Neutrophil (primary cell): ENCODE measurements around the gene YWHAQ.

Experiments
- H3K27ac ChIP-seq: fragments of 200-600 bp; sonication (generic); 2 replicates; pipeline ENCODE4 v1.5.1; 2016; ENCODE audit warnings: mild to moderate bottlenecking, moderate library complexity
- H3K27me3 ChIP-seq: fragments of 200-600 bp; sonication (generic); 2 replicates; pipeline ENCODE4 v1.6.0; 2016; ENCODE audit warnings: mild to moderate bottlenecking
- H3K36me3 ChIP-seq: fragments of 200-600 bp; sonication (generic); 2 replicates; pipeline ENCODE4 v1.5.1; 2017
- H3K4me1 ChIP-seq, 2 experiments: fragments of 200-600 bp in 1 of 2; sonication (generic) in 1 of 2; 1 replicate in 1 of 2; 2 replicates in 1 of 2; pipeline versions ENCODE4 v1.5.1 to v1.6.1; 2013 to 2016; ENCODE audit warnings: low read depth in 1 of 2, low read length in 1 of 2, mild to moderate bottlenecking in 1 of 2, moderate library complexity in 1 of 2; ENCODE audit not compliant: control insufficient read depth in 1 of 2, insufficient read depth in 1 of 2
- H3K4me3 ChIP-seq, 2 experiments: fragments of 200-600 bp in 1 of 2; sonication (generic) in 1 of 2; 1 replicate in 1 of 2; 2 replicates in 1 of 2; pipeline ENCODE4 v1.5.1; 2013 to 2016; ENCODE audit warnings: low read depth in 1 of 2, low read length in 1 of 2, mild to moderate bottlenecking in 1 of 2, moderate library complexity in 1 of 2
- H3K9me3 ChIP-seq: fragments of 200-600 bp; sonication (generic); 2 replicates; pipeline ENCODE4 v1.5.1; 2016
- CTCF ChIP-seq: fragments of 200-600 bp; sonication (generic); IDR thresholded peaks from 2 replicates; pipeline ENCODE4 v1.5.1; 2016; ENCODE audit warnings: antibody characterized with exemption

YWHAQ gene

GRCh38 chr2:9573840-9574239 is 57.0 kb downstream of the YWHAQ start:
- Histone ChIP-seq H3K4me1 (no peaks in the 10 kb centered on the region), H3K27ac (no peak overlapping the region), H3K9me3 (no peaks in the 10 kb centered on the region), H3K36me3 (no peaks in the 10 kb centered on the region), H3K27me3 (no peaks in the 10 kb centered on the region), H3K4me3 (no peak overlapping the region)
- TF ChIP-seq CTCF, result no peak

- no peaks in the 10 kb centered on the region for H3K4me1 ChIP-seq
- H3K9me3 ChIP-seq, result no peaks in the 10 kb centered on the region
- TF ChIP-seq CTCF, result no peak
- H3K36me3 ChIP-seq, result no peaks in the 10 kb centered on the region
- H3K27me3 ChIP-seq, result no peaks in the 10 kb centered on the region
- H3K4me3 ChIP-seq, result no peak overlapping the region
- H3K27ac ChIP-seq, result no peak overlapping the region
Observed at GRCh38 chr2:9573013-9573720, 57.6 kb downstream of the YWHAQ start.

- no peak for TF ChIP-seq CTCF
- no peaks in the 10 kb centered on the region for H3K9me3 ChIP-seq
- no peaks in the 10 kb centered on the region for H3K36me3 ChIP-seq
- H3K4me1 ChIP-seq, result no peaks in the 10 kb centered on the region
- H3K4me3 ChIP-seq, result no peak overlapping the region
- H3K27ac ChIP-seq, result no peak overlapping the region
- H3K27me3 ChIP-seq, result no peaks in the 10 kb centered on the region
Observed at GRCh38 chr2:9570182-9571060, 60.4 kb downstream of the YWHAQ start.

GRCh38 chr2:9565436-9566153 is 65.2 kb downstream of the YWHAQ start:
- no peaks in the 10 kb centered on the region for H3K9me3 ChIP-seq
- H3K4me1 ChIP-seq, result no peaks in the 10 kb centered on the region
- H3K36me3 ChIP-seq, result no peaks in the 10 kb centered on the region
- H3K4me3 ChIP-seq, result no peak overlapping the region
- H3K27ac ChIP-seq, result no peak overlapping the region
- H3K27me3 ChIP-seq, result no peaks in the 10 kb centered on the region
- no peak for TF ChIP-seq CTCF

- no peaks in the 10 kb centered on the region for H3K36me3 ChIP-seq
- H3K27ac ChIP-seq, result no peak overlapping the region
- H3K4me3 ChIP-seq, result no peak overlapping the region
- TF ChIP-seq CTCF, result no peak
- H3K27me3 ChIP-seq, result no peaks in the 10 kb centered on the region
- peaks cover 8 to 11% of the 10 kb centered on the region in 2 experiments for H3K4me1 ChIP-seq
- H3K9me3 ChIP-seq, result no peaks in the 10 kb centered on the region
Observed at GRCh38 chr2:9560628-9561027, 70.2 kb downstream of the YWHAQ start.
